BLaER1 (cell line): ENCODE data around the gene ARIH2.
A peak's percentile ranks its signal among the peaks of the same experiment; 100 is the strongest.

Experiments used
- H3K27ac ChIP-seq: shearing (Covaris generic); formaldehyde crosslinking; 2 replicates; pipeline ENCODE4 v1.8.1; 2022
- H3K27me3 ChIP-seq: shearing (Covaris generic); formaldehyde crosslinking; 2 replicates; pipeline ENCODE4 v1.8.1; 2022
- H3K36me3 ChIP-seq: shearing (Covaris generic); formaldehyde crosslinking; 2 replicates; pipeline ENCODE4 v1.8.1; 2022
- H3K4me1 ChIP-seq: shearing (Covaris generic); formaldehyde crosslinking; 2 replicates; pipeline ENCODE4 v1.8.1; 2022
- H3K4me2 ChIP-seq: shearing (Covaris generic); formaldehyde crosslinking; 2 replicates; pipeline ENCODE4 v1.8.1; 2022
- H3K4me3 ChIP-seq: shearing (Covaris generic); formaldehyde crosslinking; 2 replicates; pipeline ENCODE4 v1.8.1; 2022
- H3K9ac ChIP-seq: shearing (Covaris generic); formaldehyde crosslinking; 2 replicates; pipeline ENCODE4 v1.8.1; 2022
- H3K9me3 ChIP-seq: shearing (Covaris generic); formaldehyde crosslinking; 2 replicates; pipeline ENCODE4 v1.8.1; 2022
- H4K20me1 ChIP-seq: shearing (Covaris generic); formaldehyde crosslinking; 2 replicates; pipeline ENCODE4 v1.8.1; 2022
- Cebpa-rat ChIP-seq: shearing (Covaris generic); IDR thresholded peaks from 2 replicates; pipeline ENCODE4 v1.8.1; 2022

Gene ARIH2

GRCh38 chr3:48945891-48946549, 27.4 kb downstream of the ARIH2 start:
- Histone ChIP-seq H3K4me2 (peak overlapping the region; percentile 85), H3K4me1 (peaks cover 59% of the 10 kb centered on the region), H3K9me3 (no peaks in the 10 kb centered on the region), H3K36me3 (peaks cover 41% of the 10 kb centered on the region; the same call in 1 of the 2 replicates), H3K27me3 (no peaks in the 10 kb centered on the region), H3K9ac (peak overlapping the region; percentile 69), H3K4me3 (peak overlapping the region; percentile 30; the same call in 1 of the 2 replicates), H4K20me1 (peaks cover 25% of the 10 kb centered on the region), H3K27ac (peak overlapping the region; percentile 71)
- no peak for TF ChIP-seq Cebpa-rat

GRCh38 chr3:48949376-48949717, 30.7 kb downstream of the ARIH2 start:
- Histone ChIP-seq H3K9me3 (no peaks in the 10 kb centered on the region), H4K20me1 (peaks cover 34% of the 10 kb centered on the region), H3K27ac (no peak overlapping the region), H3K9ac (no peak overlapping the region), H3K4me2 (no peak overlapping the region), H3K36me3 (peaks cover 41% of the 10 kb centered on the region), H3K27me3 (no peaks in the 10 kb centered on the region), H3K4me1 (peaks cover 41% of the 10 kb centered on the region), H3K4me3 (no peak overlapping the region)
- no peak for TF ChIP-seq Cebpa-rat

- TF ChIP-seq Cebpa-rat, result no peak
- Histone ChIP-seq H3K9me3 (no peaks in the 10 kb centered on the region), H3K27me3 (no peaks in the 10 kb centered on the region), H3K9ac (no peak overlapping the region), H3K4me2 (no peak overlapping the region), H4K20me1 (peaks cover 31% of the 10 kb centered on the region), H3K27ac (no peak overlapping the region), H3K4me3 (no peak overlapping the region), H3K36me3 (peaks cover 48% of the 10 kb centered on the region), H3K4me1 (peaks cover 38% of the 10 kb centered on the region)
Measured at GRCh38 chr3:48950051-48950450, 31.4 kb downstream of the ARIH2 start.

GRCh38 chr3:48951764-48952163, 33.1 kb downstream of the ARIH2 start:
- Histone ChIP-seq H3K4me2 (no peak overlapping the region), H3K27me3 (no peaks in the 10 kb centered on the region), H3K9ac (no peak overlapping the region), H3K36me3 (peaks cover 57% of the 10 kb centered on the region), H3K9me3 (no peaks in the 10 kb centered on the region), H4K20me1 (peaks cover 45% of the 10 kb centered on the region), H3K4me3 (no peak overlapping the region), H3K4me1 (peaks cover 30% of the 10 kb centered on the region), H3K27ac (no peak overlapping the region)
- TF ChIP-seq Cebpa-rat, result no peak

GRCh38 chr3:48952510-48953118, 34.0 kb downstream of the ARIH2 start:
- Histone ChIP-seq H3K4me1 (peaks cover 26% of the 10 kb centered on the region), H3K4me3 (no peak overlapping the region), H3K9ac (no peak overlapping the region), H3K4me2 (no peak overlapping the region), H3K27ac (no peak overlapping the region), H3K36me3 (peaks cover 59% of the 10 kb centered on the region), H3K27me3 (no peaks in the 10 kb centered on the region), H3K9me3 (no peaks in the 10 kb centered on the region), H4K20me1 (peaks cover 47% of the 10 kb centered on the region)
- no peak for TF ChIP-seq Cebpa-rat

- Histone ChIP-seq H3K4me2 (no peak overlapping the region), H3K27ac (no peak overlapping the region), H4K20me1 (peaks cover 65% of the 10 kb centered on the region), H3K4me1 (peaks cover 44% of the 10 kb centered on the region), H3K4me3 (no peak overlapping the region), H3K27me3 (no peaks in the 10 kb centered on the region), H3K36me3 (peaks cover 73% of the 10 kb centered on the region), H3K9me3 (no peaks in the 10 kb centered on the region), H3K9ac (no peak overlapping the region)
- TF ChIP-seq Cebpa-rat, result no peak
Measured at GRCh38 chr3:48957006-48957705, 38.5 kb downstream of the ARIH2 start.

- no peak for TF ChIP-seq Cebpa-rat
- Histone ChIP-seq H3K4me1 (peaks cover 37% of the 10 kb centered on the region), H3K27ac (peak overlapping the region; percentile 51; the same call in 1 of the 2 replicates), H3K36me3 (peaks cover 75% of the 10 kb centered on the region), H4K20me1 (peaks cover 46% of the 10 kb centered on the region), H3K27me3 (no peaks in the 10 kb centered on the region), H3K9ac (peak overlapping the region; percentile 44; the same call in 1 of the 2 replicates), H3K4me3 (no peak overlapping the region), H3K9me3 (no peaks in the 10 kb centered on the region), H3K4me2 (peak overlapping the region; percentile 66)
Measured at GRCh38 chr3:48960841-48961413, 42.3 kb downstream of the ARIH2 start.

- H3K4me3 ChIP-seq, result no peak overlapping the region
- H3K36me3 ChIP-seq, result peaks cover 78% of the 10 kb centered on the region
- H3K9me3 ChIP-seq, result no peaks in the 10 kb centered on the region
- H3K27me3 ChIP-seq, result no peaks in the 10 kb centered on the region
- TF ChIP-seq Cebpa-rat, result no peak
- no peak overlapping the region for H3K4me2 ChIP-seq
- no peak overlapping the region for H3K27ac ChIP-seq
- peaks cover 48% of the 10 kb centered on the region for H4K20me1 ChIP-seq
- H3K4me1 ChIP-seq, result peaks cover 47% of the 10 kb centered on the region
- no peak overlapping the region for H3K9ac ChIP-seq
Measured at GRCh38 chr3:48962340-48962739, 43.7 kb downstream of the ARIH2 start.

- no peak for TF ChIP-seq Cebpa-rat
Measured at GRCh38 chr3:48962939-48963338, 44.3 kb downstream of the ARIH2 start.

GRCh38 chr3:48963591-48963990, 44.9 kb downstream of the ARIH2 start:
- no peak for TF ChIP-seq Cebpa-rat
- Histone ChIP-seq H3K4me2 (no peak overlapping the region), H3K4me1 (peaks cover 47% of the 10 kb centered on the region), H3K9me3 (no peaks in the 10 kb centered on the region), H3K36me3 (peaks cover 76% of the 10 kb centered on the region), H3K9ac (no peak overlapping the region), H3K27ac (no peak overlapping the region), H4K20me1 (peaks cover 48% of the 10 kb centered on the region), H3K4me3 (no peak overlapping the region), H3K27me3 (no peaks in the 10 kb centered on the region)

More at GRCh38 chr3:48962939-48963338, 44.3 kb downstream of the ARIH2 start:
- H3K4me2 ChIP-seq, result no peak overlapping the region
- H3K9ac ChIP-seq, result no peak overlapping the region
- no peaks in the 10 kb centered on the region for H3K9me3 ChIP-seq
- peaks cover 47% of the 10 kb centered on the region for H3K4me1 ChIP-seq
- peaks cover 76% of the 10 kb centered on the region for H3K36me3 ChIP-seq
- H4K20me1 ChIP-seq, result peaks cover 48% of the 10 kb centered on the region
- no peak overlapping the region for H3K27ac ChIP-seq
- H3K27me3 ChIP-seq, result no peaks in the 10 kb centered on the region
- H3K4me3 ChIP-seq, result no peak overlapping the region
